B cell (primary cell): Measurements from ENCODE around the gene SLAIN2. TPM values are rescaled to one million over a fixed set of nuclear protein-coding genes. Genes with fewer than 3 reads are reported as not detected.

Experiments used
- ATAC-seq: fragments of 200-7000 bp; cut with Tn5 transposase; one replicate; pipeline ENCODE4 v1.10.0; 2021; ENCODE audit warnings: low read depth, mild to moderate bottlenecking, moderate number of reproducible peaks, moderate library complexity
- CTCF ChIA-PET: fragments of 350-600 bp; sonication (Branson Sonifier 250); formaldehyde crosslinking; loops from one replicate; lab custom pipeline; 2021; ENCODE audit warnings: antibody characterized with exemption, inconsistent platforms; lab: Charles Lee
- POLR2A ChIA-PET: fragments of 350-600 bp; sonication (Branson Sonifier 250); formaldehyde crosslinking; loops from one replicate; lab custom pipeline; 2021; ENCODE audit warnings: antibody characterized with exemption; lab: Charles Lee
- DNase-seq: peaks from one replicate; pipeline ENCODE4 v3.0.0; 2013
- H2AFZ ChIP-seq: 2 replicates; pipeline ENCODE4 v1.6.1; 2012; ENCODE audit warnings: mild to moderate bottlenecking, low read depth, low read length; ENCODE audit not compliant: insufficient read depth, poor library complexity, severe bottlenecking
- H3K27ac ChIP-seq, 2 donors: 1 replicate in 1 of 2; 2 replicates in 1 of 2; pipeline ENCODE4 v1.5.1; 2012 to 2013; ENCODE audit warnings: low read length in 2 of 2, mild to moderate bottlenecking in 2 of 2, moderate library complexity in 1 of 2
- H3K27me3 ChIP-seq, 4 experiments: fragments of 200-600 bp in 1 of 4; sonication (generic) in 1 of 4; replicated peaks in 1 of 4; 1 replicate in 2 of 4; 2 replicates in 2 of 4; pipeline versions ENCODE4 v1.6.1 to v1.7.0; 2013 to 2016; ENCODE audit warnings: low read length in 3 of 4, mild to moderate bottlenecking in 2 of 4, mixed read lengths in 1 of 4, moderate library complexity in 1 of 4; ENCODE audit not compliant: insufficient read depth in 4 of 4, control insufficient read depth in 3 of 4; ENCODE audit errors: control extremely low read depth in 1 of 4
- H3K36me3 ChIP-seq, 2 experiments: replicated peaks in 1 of 2; 1 replicate in 1 of 2; 2 replicates in 1 of 2; pipeline versions ENCODE4 v1.6.1 to v1.7.1; 2013; ENCODE audit warnings: low read length in 1 of 2; ENCODE audit not compliant: insufficient read depth in 2 of 2, control insufficient read depth in 1 of 2; ENCODE audit errors: control extremely low read depth in 1 of 2, extremely low read depth in 1 of 2
- H3K4me1 ChIP-seq, 2 donors: fragments of 200-600 bp in 1 of 2; sonication (generic) in 1 of 2; 1 replicate in 1 of 2; 2 replicates in 1 of 2; pipeline versions ENCODE4 v1.5.1 to v1.6.1; 2013 to 2017; ENCODE audit warnings: low read length in 2 of 2; ENCODE audit not compliant: control insufficient read depth in 2 of 2, insufficient read depth in 2 of 2
- H3K4me2 ChIP-seq: replicated peaks from 2 replicates; pipeline ENCODE3; 2012; ENCODE audit warnings: mild to moderate bottlenecking, low read depth, low read length; ENCODE audit not compliant: poor library complexity, severe bottlenecking
- H3K4me3 ChIP-seq, 5 experiments: fragments of 200-600 bp in 1 of 5; sonication (generic) in 1 of 5; 1 replicate in 3 of 5; 2 replicates in 2 of 5; pipeline versions ENCODE4 v1.5.1 to v1.7.0; 2011 to 2016; ENCODE audit warnings: low read length in 4 of 5, mild to moderate bottlenecking in 4 of 5, low read depth in 2 of 5, control low read depth in 1 of 5, moderate library complexity in 1 of 5; ENCODE audit not compliant: insufficient read depth in 1 of 5; ENCODE audit errors: control extremely low read depth in 1 of 5, extremely low read depth in 1 of 5
- H3K79me2 ChIP-seq: fragments of 200-600 bp; sonication (generic); one replicate; pipeline ENCODE4 v1.6.0; 2016; ENCODE audit warnings: low read length; ENCODE audit not compliant: control insufficient read depth, insufficient read depth
- H3K9ac ChIP-seq: fragments of 200-600 bp; sonication (generic); 2 replicates; pipeline ENCODE4 v1.6.1; 2017; ENCODE audit warnings: mild to moderate bottlenecking, low read length, moderate library complexity
- H3K9me3 ChIP-seq, 3 donors: one replicate each; pipeline versions ENCODE4 v1.6.1 to v1.7.1; 2013; ENCODE audit warnings: low read length in 2 of 3; ENCODE audit not compliant: control insufficient read depth in 2 of 3, insufficient read depth in 1 of 3; ENCODE audit errors: control extremely low read depth in 1 of 3
- H4K20me1 ChIP-seq: 2 replicates; pipeline ENCODE4 v1.6.0; 2012; ENCODE audit warnings: mild to moderate bottlenecking, low read length; ENCODE audit not compliant: insufficient read depth, control insufficient read depth, poor library complexity, severe bottlenecking
- H3K27ac Mint-ChIP-seq: one replicate; pipeline ENCODE4 v1.8.0; 2021; ENCODE audit warnings: mixed read lengths
- H3K27me3 Mint-ChIP-seq: one replicate; pipeline ENCODE4 v1.8.0; 2021; ENCODE audit warnings: mixed read lengths
- H3K4me1 Mint-ChIP-seq: one replicate; pipeline ENCODE4 v1.8.0; 2021; ENCODE audit warnings: mixed read lengths
- H3K4me3 Mint-ChIP-seq: one replicate; pipeline ENCODE4 v1.8.0; 2021; ENCODE audit warnings: mixed read lengths
- H3K9me3 Mint-ChIP-seq: one replicate; pipeline ENCODE4 v1.8.0; 2022; ENCODE audit warnings: mixed read lengths; ENCODE audit not compliant: insufficient read depth
- EZH2 ChIP-seq: IDR thresholded peaks from 2 replicates; pipeline ENCODE4 v1.6.1; 2012; ENCODE audit warnings: borderline replicate concordance, low read depth, mild to moderate bottlenecking, moderate library complexity, low read length; ENCODE audit not compliant: insufficient read depth, poor library complexity, severe bottlenecking
- WGBS: methylation state at CpG from one replicate; pipeline ENCODE4 v1.1.5; 2013; ENCODE audit warnings: missing lambda C conversion rate; ENCODE audit not compliant: insufficient coverage; 5-methylcytosine and 5-hydroxymethylcytosine counted together
- intact Hi-C: fragments of 100-400 bp; cut with micrococcal nuclease; formaldehyde crosslinking; loops from one replicate; pipeline ENCODE4 v1.10.0; 2022
- polyA plus RNA-seq: library from polyadenylated mRNA; depleted of rRNA; stranded (reverse); fragments of >200 nt; gene quantifications from 2 replicates; pipeline ENCODE4 v1.2.3, GENCODE V29; 2012
- total RNA-seq, 2 donors: library from RNA; stranded (reverse); fragments of 120-200 nt in 1 of 2; gene quantifications; 1 replicate in 1 of 2; 2 replicates in 1 of 2; pipeline versions ENCODE4 v1.2.3 to v1.2.4, GENCODE V29; 2013 to 2022
- TF ChIP-seq, protein P1 (sequence below): fragments of 200-600 bp; IDR thresholded peaks from one replicate; pipeline ENCODE4 v1.8.0; 2022; ENCODE audit warnings: antibody characterized with exemption, mild to moderate bottlenecking

The SLAIN2 gene
- total and polyA plus RNA-seq, 2 donors (not counting 1 experiment from before 2014, with no cell fraction given), result 19.7 to 69.1 TPM

DNA sequence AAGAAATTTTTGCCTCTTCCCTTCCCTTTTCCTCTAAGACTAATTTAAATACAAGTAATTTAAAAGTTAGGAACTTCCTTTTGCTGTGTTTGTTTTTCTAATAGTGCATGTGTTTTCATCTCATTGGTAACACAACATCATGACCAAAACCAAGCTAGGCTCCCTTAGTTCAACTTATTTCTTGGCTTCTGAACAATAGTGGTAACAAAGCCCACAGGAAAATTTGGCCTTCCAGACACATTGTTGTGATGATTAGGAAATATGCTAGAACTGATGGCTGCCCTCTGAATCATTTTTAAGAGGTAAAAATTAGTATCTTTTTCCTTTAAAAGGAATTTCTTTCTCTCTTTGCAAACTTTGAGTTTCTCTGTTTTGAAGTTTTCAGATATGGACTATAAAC lies 46.2 kb upstream of the SLAIN2 start:
- no peak overlapping the region for H3K27ac ChIP-seq
- H2AFZ ChIP-seq, result no peak overlapping the region
- H3K79me2 ChIP-seq, result no peaks in the 10 kb centered on the region
- no peaks in the 10 kb centered on the region for H3K27me3 ChIP-seq
- H3K4me2 ChIP-seq, result no peak overlapping the region
- ChIA-PET CTCF (no interaction called here), POLR2A (no interaction called here)
- no peak overlapping the region for H3K4me3 Mint-ChIP-seq
- H3K27me3 Mint-ChIP-seq, result no peaks in the 10 kb centered on the region
- no peak overlapping the region for H3K27ac Mint-ChIP-seq
- H3K36me3 ChIP-seq, result no peaks in the 10 kb centered on the region
- no peaks in the 10 kb centered on the region for H3K4me1 ChIP-seq
- no peaks in the 10 kb centered on the region for H4K20me1 ChIP-seq
- TF ChIP-seq EZH2, result no peak
- TF ChIP-seq, protein P1, sequence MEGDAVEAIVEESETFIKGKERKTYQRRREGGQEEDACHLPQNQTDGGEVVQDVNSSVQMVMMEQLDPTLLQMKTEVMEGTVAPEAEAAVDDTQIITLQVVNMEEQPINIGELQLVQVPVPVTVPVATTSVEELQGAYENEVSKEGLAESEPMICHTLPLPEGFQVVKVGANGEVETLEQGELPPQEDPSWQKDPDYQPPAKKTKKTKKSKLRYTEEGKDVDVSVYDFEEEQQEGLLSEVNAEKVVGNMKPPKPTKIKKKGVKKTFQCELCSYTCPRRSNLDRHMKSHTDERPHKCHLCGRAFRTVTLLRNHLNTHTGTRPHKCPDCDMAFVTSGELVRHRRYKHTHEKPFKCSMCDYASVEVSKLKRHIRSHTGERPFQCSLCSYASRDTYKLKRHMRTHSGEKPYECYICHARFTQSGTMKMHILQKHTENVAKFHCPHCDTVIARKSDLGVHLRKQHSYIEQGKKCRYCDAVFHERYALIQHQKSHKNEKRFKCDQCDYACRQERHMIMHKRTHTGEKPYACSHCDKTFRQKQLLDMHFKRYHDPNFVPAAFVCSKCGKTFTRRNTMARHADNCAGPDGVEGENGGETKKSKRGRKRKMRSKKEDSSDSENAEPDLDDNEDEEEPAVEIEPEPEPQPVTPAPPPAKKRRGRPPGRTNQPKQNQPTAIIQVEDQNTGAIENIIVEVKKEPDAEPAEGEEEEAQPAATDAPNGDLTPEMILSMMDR, result no peak
- intact Hi-C loops, result no loop called here
- no peaks in the 10 kb centered on the region for H3K9me3 Mint-ChIP-seq
- peaks cover 3% of the 10 kb centered on the region for H3K4me1 Mint-ChIP-seq
- DNase-seq (no peak), ATAC-seq (no peak)
- peaks cover 0 to 5% (median 0%) of the 10 kb centered on the region in 3 donors for H3K9me3 ChIP-seq
- H3K4me3 ChIP-seq, result no peak overlapping the region
- no peak overlapping the region for H3K9ac ChIP-seq

DNA sequence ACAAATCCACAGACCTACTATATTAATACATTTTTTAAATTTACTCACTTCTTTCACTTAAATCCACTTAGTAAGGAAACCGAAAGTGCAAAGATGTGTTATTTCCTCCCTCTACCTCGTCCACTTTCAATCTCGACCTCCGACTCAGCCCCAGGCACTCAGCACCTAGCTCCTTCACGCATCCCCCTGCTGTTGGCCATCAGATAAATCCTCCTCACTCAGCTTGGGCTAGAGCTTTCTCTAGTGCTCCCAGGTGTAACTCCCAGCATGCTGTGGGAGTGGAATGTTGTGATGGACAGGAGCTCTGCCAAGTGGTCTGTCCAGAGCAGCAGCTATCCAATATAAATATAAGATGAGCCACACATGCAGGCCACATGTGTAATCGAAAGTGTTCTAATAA lies 45.0 kb upstream of the SLAIN2 start:
- H3K4me3 ChIP-seq, result peak overlapping the region in 2 of 5 experiments; percentile 30 to 39
- no peaks in the 10 kb centered on the region for H3K4me1 ChIP-seq
- peaks cover 1% of the 10 kb centered on the region for H3K27me3 Mint-ChIP-seq
- peak overlapping the region; percentile 50 for H3K4me2 ChIP-seq
- intact Hi-C loops, result no loop called here
- TF ChIP-seq EZH2, result no peak
- TF ChIP-seq, protein P1, result no peak
- no peak overlapping the region for H3K27ac Mint-ChIP-seq
- H3K27me3 ChIP-seq, result no peaks in the 10 kb centered on the region
- H3K9me3 Mint-ChIP-seq, result no peaks in the 10 kb centered on the region
- peaks cover 0 to 5% (median 0%) of the 10 kb centered on the region in 3 donors for H3K9me3 ChIP-seq
- ChIA-PET POLR2A (no interaction called here), CTCF (interaction anchor here (1.1 kb wide), 1 partner anchor 21 kb away, joined by 3 read pairs; no protein-coding TSS in a partner anchor)
- H3K4me1 Mint-ChIP-seq, result peaks cover 3% of the 10 kb centered on the region
- no peaks in the 10 kb centered on the region for H4K20me1 ChIP-seq
- H3K79me2 ChIP-seq, result no peaks in the 10 kb centered on the region
- H3K4me3 Mint-ChIP-seq, result peak overlapping the region; percentile 66
- H3K36me3 ChIP-seq, result no peaks in the 10 kb centered on the region
- peak; percentile 41 for ATAC-seq
- H3K27ac ChIP-seq, result no peak overlapping the region
- H2AFZ ChIP-seq, result peak overlapping the region; percentile 47
- peak overlapping the region; percentile 45 for H3K9ac ChIP-seq
- 69% methylated on average over 3 of the region's 6 CpGs for WGBS
- DNase-seq, result no peak
